Stimulated activated CD4-positive, alpha-beta T cell treated with anti-CD3 and anti-CD28 coated beads, Interleukin-12 subunit alpha, Interleukin-12 subunit beta, amount 100 ng/mL, for 24 hours (primary cell): ENCODE measurements around the gene CCIN.

ENCODE experiments used
- DNase-seq, 2 experiments: peaks; one replicate each; pipeline ENCODE4 v3.0.0-alpha.2; 2020; ENCODE audit warnings: low read depth in 2 of 2

CCIN gene

DNA sequence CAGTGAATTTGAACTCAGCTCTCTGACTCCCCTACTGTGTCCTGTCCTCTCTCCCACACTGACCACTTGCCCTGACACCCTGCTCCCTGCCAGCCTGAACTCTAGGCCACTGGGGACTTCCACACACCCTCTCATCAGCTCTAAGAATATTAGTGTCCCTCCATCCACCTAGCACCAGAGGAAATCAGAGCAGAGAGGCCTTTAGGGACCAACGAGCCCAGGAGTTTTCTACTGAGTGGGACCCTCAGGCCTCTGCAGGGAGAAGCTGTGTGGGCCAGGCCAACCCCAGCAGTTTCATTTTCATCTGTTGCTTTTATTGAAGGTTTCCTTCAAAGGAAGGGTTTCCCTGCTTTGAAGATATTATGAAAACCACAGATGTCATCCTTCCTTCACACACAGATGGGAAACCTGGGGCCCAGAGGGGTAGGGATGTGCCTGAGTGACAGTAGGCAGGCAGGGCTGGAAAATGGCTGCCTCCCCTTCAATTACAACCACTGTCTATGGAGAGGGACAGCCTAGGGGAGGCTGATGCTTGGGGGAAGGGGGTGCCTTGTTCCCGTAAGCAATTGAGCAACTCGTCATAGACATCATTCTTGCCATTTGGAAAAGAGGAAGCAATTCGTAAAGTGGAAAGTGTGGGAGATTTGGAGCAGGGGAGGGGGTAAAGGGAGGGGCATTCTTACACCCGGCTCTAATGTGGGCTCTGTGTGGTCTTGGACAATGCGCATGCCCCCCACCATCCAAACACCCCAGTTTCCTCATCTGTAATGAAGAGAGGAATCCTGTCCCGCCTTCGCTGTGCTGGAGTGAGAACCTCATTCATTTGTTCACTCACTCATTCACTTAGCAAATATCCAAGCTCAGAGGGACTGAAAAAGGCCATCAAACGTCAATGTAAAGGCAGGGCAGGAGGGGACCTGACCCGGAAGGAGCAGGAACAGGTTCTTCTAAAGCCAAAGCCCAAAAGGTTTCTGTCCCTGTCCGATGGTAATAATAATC lies 28.8 kb upstream of the CCIN start:
- no peak for DNase-seq

DNA sequence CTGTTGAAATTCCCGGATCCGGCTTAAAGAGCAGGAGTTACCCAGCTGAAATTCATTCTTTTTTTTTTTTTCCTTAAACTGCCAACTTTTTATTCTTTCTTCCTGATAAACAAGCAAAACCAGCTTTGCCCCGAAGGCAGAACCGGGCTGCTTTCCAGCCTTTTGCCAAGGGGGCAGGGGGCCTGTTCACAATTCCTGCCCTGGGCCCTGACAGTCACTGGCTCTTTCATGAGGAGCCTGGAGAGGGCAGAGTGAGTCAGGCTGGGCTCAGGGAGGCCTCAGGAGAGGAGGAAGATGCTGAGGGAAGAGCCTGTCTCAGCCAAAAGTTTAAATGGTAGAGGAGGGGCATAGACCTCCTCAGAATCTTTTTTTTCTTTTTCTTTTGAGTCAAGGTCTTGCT lies 27.9 kb upstream of the CCIN start:
- no peak for DNase-seq

DNA sequence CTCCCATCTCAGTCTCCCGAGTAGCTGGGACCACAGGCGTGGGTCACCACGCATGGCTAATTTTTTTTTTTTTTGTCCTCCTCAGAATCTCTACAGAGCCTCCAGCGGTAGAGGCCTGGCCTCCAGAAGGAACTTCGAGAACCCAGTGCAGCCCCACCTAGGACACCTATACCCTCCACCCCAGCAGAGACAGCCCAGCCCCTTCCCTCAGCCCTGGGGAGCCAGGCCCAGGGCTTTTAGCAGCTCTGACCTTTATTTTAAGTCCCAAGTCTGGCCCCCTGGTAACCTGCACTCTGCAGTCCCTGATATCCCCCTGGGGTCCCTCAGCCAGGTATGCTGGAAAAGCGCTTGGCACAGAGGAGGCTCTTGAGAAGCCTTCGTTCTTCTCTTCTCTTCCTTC lies 27.4 kb upstream of the CCIN start:
- no peak for DNase-seq

DNA sequence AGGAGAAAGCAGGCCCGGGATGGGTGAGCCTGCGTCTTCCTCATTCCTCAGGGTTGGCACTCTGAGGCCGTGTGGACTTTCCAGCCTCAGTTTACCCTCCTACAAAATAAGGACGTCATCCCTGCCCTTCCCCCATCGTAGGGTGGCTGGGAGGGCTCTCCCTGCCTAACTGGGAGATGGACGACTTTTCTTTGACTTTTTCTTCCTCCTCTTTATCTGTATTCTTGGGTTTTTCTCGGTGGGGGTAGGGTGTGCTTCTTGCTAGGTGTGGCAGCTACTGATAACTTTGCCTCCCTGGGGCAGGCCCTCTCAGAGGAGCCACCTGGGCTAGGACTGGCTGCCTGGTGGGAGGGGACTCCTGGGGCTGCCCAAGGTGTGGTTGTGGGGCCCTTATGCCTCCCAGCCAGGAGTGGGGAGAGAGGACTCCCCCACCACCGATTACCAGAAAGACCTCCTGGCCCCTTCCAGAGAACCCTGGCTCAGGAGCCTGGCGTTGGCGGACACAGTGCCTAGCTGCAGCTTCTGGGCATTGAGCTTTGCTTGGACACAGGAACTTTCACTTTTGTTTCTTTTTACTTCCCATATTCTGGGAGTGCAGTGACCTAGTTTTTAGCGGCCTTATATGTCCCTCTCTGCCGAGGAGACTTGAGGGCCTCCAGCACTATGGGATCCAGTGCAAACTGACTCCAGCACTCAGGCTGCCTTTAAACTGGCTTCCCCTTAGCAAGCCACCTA lies 26.5 kb upstream of the CCIN start:
- DNase-seq = no peak

DNA sequence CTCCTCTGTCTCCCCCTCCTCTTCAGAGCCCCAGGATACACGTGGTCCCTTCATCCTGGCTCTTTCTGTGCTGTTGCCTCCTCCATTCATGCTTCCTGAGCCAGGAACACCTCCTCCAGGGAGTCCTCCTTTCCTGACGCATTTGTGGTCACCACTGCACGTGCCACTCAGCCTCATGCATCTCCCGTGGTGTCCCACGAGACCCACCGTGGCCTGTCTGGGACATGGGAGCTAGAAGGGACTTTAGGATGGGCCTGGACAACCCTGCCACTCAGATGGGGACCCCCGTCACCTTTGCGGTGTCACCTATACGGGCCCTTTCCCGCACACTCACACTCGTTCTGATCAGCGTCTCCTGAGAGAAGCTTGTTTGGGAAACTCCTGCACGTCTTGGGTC lies 25.9 kb upstream of the CCIN start:
- no peak for DNase-seq

DNA sequence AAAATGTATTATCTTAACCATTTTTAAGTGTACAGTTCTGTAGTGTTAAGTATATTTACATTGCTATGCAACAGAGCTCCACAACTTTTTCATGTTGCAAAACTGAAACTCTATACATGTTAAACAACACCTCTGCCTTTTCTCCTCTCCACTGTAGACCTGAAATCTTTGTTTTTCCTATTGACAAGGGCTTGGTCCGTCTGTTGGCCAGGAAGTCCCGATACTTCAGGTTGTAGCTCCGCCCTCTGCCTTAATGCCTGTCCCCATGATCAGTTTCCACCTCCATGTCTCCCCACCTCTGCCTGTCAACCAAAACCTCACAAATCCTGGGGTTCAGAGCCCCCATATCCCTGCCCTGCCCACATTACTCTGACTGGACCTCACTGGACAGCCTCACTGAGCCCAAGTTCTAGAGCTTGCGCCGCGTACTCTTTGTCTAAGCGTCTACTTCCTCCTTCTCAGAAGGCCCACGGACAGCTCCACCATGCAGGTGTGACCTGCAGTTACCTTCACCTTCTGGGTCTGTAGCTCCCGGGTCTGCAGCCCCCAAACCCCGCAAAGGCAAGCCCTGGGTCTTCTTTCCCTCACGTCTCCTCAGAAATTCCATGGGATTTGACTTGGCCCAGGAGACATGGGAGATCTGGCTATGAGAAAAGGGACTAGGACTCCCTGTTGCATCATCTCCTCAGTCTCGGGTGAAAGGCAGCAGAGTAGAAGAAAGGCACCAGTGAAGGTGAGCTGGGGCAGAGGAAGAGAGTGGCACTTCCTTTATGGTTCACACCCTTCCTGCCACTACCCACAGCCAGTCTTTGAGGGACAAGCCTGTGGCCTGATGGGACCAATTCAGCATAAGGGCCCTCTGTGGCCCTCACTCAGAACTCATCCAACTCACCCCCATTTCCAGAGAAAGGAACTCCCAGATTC lies 24.6 kb upstream of the CCIN start:
- DNase-seq = no peak

DNA sequence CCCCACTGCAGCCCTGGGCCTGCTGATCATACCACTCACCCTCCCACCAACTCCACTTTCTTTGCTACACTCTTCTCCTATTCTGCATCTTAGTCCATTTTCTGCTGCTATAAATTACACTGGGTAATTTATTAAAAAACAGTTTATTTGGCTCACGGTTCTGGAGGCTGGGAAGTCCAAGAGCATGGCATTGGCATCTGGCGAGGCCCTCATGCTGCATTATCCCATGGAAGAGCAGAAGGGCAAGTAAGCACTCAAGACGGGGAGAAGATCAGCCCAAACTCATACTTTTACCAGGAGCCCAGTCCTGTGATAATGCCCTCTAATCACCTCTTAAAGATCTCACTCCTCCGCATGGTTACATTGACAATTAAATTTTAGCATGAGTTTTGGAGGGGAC lies 23.2 kb upstream of the CCIN start:
- no peak for DNase-seq

DNA sequence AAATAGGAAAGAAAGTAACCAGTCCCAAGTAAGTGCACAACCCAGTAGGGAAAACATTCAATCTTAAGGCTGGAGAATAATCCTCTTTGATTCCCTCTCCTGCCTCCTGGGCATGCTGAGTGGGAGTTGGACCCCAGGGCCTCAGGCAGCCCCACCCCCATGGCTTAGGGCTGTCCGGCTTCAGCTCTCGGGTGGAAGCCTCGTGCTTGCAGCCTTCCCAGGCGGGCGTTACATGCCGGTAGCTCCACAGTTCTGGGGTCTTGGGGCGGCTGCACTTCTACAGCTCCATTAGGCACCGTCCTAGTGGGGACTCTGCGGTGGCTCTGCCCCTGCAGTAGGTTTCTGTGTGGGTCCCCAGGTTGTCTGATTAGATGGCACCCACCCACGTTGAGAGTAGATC lies 22.5 kb upstream of the CCIN start:
- DNase-seq = no peak

DNA sequence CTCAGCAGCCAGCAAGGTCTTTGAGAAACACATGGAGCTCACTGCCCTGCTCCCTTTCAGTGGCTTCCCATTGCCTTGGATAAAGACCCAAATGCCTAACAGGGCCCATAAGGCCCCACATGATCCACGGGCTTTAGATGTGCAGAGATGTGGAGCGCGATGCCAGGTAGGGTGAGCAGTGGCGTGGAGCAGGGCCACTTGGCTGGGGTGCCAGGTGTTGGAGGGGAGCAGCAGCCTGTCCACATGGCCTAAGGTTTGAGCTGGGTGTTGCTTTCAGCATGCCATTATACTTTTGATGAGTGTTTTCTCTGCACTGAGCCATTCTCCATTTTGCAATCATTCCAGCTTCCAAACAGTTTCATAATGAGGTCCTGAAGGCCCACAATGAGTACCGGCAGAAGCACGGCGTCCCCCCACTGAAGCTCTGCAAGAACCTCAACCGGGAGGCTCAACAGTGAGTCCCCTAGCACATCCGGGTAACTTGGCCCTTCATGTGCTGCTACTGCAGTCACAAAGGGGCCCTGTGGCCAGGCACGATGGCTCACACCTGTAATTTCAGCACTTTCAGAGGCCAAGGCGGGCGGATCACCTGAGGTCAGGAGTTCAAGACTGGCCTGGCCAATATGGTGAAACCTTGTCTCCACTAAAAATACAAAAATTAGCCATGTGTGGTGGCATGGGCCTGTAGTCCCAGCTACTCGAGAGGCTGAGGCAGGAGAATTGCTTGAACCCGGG lies 21.6 kb upstream of the CCIN start:
- DNase-seq = no peak

DNA sequence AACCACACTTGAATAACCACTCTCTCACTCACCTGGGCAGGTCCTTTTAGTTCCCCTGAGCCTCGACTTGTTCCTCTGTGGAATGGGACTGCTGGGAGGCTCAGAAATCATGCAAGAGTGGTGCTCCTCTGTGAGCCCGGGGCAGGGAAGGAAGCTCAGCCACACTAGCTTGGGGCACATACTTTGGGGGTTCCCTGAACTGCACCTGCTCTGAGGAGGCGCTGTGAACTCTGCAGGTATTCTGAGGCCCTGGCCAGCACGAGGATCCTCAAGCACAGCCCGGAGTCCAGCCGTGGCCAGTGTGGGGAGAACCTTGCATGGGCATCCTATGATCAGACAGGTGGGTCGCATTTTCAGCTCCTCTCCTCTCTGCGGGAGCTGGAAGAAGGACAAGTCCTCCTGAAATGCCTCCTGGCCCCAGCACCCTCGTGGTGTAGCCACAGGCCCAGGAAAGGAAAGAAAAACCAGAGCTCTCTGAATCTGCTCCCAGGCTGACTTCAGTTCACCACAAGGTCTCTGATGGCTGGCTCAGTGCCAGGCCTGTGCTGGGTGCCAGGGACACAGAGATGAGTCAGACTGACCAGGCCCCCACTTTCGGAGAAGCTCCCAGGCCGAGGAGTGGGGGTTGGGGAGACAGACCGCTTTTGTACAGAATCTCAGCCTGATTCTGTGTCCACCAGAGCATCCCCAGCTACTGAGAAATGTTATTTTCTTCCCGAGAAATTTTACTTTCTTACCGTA lies 20.7 kb upstream of the CCIN start:
- DNase-seq = peak in 1 of 2 experiments; percentile 73

DNA sequence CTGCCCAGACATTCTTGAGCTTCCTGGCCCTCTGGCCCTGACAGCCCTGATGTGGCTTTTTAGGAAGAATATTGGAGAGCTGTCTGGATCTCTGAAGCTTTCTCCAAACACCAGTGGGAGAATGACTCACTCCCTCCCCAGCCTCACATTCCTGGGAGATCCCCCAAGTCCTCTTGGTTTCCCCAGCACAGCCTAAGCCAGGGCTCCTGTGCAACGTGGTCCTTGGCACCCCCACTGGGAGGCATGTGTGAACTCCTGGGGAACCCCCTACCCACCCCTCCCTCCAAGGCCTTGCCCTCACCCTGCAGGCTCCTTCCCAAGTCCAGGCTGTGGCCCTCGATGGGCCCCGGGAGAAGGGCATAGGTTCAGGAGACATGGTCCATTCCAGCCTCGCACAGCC lies 20.0 kb upstream of the CCIN start:
- DNase-seq = no peak

DNA sequence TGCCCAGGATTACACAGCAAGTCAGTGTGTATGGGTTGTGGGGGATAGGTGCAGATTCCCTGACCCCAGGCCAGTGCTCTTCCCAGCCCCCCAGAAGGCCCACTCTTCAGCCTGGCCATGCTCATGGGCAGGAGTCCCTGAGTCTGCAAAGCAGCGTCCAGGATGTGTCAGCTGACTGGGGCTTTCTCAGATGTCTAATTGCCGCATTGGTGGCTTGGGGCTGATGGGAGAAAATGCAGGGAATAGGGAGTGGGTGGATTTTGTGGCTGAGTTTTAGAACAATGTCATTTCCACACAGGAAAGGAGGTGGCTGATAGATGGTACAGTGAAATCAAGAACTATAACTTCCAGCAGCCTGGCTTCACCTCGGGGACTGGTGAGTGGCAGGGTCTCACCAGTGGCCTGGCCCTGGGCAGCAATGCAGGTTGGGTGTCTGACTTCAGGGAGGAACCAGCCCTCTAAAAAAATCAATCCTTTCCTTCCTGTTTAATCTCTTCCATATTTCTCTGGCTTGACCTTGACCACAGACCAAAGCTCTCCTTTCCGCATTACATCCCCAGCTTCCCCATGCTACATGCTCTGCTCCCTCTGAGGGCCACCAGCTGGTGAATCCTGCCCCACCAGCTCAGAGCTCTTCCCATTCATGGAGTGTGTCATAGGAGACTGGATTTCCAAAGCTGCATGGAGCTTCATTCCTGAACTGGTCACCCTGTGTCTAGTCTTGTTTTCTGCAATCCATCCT lies 18.4 kb upstream of the CCIN start:
- no peak for DNase-seq

DNA sequence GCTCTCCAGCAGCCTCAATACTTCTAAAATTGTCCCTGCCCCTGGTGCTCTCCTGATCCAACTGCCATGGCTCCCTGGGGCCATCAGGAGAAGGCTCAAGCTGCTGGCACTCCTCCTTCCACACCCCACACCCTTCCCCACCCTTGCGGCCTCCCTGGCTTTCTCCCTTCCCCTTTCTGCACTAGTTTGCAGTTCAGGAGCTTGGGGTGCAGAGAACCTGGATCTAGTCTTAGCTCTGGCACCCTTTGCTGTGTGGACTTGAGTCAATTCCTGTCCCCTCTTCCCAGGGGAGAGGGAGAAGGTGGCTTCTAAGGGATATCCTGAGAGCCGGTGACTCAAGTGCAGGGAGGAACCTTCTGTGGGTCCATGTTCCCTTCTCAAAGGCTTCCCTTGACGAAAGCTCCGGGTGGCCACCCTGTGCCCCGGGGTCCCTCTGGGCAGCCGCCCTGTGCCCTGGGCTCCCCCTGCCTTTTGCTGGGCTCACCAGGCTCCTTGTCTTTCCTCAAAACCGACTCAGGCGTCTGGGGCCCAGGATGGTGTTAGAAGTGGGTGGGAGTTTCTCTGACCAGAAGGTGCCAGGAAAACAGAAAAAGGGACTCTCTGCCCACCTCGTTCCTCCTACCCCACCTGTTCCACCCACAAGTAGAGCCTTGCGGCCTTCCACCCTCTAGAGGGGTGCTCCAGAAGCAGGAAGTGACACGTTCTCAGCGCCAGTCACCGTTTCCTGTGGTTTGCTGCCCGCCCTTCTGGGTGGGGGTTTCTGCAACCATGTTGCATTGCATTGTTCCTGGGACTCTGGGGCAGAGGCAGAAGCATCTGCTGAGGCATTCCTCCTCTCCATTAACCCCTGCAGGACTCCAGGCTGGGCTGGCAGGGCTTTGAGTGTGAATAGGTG lies 17.6 kb upstream of the CCIN start:
- peak; percentile 74 to 80 for DNase-seq

DNA sequence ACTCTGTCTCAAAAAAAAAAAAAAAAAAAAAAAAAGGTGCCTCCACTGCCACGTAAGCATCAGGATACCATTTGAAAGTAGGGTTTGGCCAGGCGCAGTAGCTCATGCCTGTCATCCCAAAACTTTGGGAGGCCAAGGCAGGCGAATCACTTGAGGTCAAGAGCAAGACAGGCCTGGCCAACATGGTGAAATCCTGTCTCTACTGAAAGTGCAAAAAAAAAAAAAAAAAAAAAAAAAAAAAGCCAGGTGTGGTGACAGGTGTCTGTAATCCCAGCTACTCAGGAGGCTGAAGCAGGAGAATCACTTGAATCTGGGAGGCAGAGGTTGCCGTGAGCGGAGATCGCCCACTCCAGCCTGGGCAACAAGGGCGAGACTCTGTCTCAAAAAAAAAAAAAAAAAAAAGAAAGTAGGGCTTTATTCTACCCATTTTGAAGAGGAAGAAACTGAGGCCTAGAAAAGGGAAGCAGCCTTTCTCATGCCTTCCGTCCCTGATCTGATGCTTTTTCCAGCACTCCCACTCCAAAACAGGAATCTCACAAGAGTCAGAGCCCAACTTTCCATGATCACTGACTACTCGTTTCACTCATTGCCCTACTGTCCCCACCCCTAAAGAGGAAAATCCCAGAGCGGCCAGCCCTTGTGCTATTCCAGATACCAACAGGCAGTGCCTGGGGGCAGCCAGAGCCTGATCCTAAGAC lies 16.3 kb upstream of the CCIN start:
- no peak for DNase-seq

DNA sequence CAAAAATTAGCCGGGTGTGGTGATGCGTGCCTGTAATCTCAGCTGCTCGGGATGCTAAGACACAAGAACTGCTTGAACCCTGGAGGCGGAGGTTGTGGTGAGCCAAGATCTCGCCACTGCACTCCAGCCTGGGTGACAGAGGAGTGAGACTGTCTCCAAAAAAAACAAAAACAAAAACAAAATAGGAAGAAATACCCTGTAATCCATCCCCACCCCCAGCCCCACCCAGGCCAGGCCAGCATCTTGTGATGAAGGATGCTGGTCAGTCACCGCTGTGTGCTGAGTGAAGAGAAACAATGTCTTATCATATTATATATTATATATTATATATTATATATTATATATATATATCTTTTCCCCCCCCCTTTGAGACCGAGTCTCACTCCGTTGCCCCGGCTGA lies 15.4 kb upstream of the CCIN start:
- no peak for DNase-seq

DNA sequence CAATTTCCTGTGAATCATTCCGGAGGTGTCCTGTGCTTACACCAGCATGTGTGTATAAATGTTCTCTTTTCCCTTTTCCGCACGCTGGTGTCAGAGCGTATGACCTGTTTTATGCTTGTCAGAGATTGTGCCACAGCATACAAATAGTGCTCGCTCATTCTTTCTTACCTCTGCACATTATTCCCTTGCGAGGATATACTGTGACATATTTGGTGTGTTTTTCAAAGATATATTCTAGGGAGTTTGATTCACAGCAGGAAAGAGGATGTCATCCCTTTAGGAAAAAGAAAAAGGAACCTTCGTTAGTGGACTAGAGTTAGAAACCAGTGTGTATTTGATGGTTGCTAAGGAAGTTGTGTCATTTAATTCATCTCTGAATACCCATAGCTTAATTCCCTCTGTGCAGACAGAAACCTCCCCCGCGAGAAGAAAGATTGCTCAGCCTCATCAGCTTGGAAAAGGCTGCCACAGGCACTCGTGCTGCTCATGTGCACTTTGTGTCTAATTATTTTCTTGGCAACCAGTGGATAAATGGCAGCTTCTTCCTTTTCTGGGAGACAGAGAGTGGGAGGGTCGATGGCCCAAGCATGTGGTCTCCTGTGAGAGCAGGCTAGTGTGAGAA lies 14.7 kb upstream of the CCIN start:
- DNase-seq = no peak

DNA sequence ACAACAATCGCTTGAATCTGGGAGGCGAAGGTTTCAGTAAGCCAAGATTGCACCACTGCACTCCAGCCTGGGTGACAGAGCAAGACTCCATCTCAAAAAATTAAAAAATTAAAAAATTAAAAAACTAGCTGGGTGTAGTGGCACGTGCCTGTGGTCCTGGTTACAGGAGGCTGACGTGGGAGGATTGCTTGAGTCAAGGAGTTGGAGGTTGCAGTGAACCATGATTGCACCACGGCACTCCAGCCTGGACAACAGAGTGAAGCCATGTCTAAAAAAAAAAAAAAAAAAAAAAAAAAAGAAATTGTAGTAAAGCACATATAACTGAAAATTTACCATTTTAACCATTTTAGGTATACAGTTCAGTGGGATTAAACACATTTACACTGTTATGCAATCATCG lies 13.1 kb upstream of the CCIN start:
- DNase-seq = no peak

DNA sequence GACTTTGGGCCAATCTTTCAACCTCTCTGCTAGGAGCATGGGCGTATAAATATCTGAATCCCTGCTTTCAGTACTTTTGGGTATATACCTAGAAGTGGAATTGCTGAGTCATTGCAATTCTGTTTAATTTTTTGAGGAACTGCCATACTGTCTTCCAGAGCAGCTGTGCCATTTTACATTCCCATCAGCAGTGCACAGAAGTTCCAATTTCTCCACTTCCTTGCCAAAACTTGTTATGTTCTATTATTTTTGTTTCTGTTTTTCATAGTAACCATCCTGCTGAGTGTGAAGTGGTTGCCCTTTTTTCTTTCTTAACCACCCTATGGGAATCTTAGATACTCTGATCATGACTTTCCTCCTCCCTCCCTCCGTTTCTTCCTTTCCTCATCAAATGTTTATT lies 11.1 kb upstream of the CCIN start:
- no peak for DNase-seq
